SK-N-MC (cell line): ENCODE measurements around the gene OR1L8.

Experiments used
- DNase-seq: peaks from one replicate; pipeline ENCODE4 v3.0.0-alpha.2; 2011; ENCODE audit warnings: low read depth, low spot score
- H3K27ac ChIP-seq: fragments of 200-600 bp; sonication (generic); 2 replicates; pipeline ENCODE4 v1.5.1; 2016; ENCODE audit warnings: mixed run types
- H3K36me3 ChIP-seq: fragments of 200-600 bp; sonication (generic); 2 replicates; pipeline ENCODE4 v1.6.1; 2017; ENCODE audit warnings: antibody characterized with exemption, low read length, mixed read lengths; ENCODE audit not compliant: insufficient read depth
- H3K4me3 ChIP-seq: fragments of 200-600 bp; sonication (generic); 2 replicates; pipeline ENCODE4 v1.5.1; 2016
- H3K9ac ChIP-seq: fragments of 200-600 bp; sonication (generic); 2 replicates; pipeline ENCODE4 v1.8.0; 2017; ENCODE audit warnings: mixed run types, mixed read lengths; ENCODE audit not compliant: insufficient read length
- H3K9me3 ChIP-seq: fragments of 200-600 bp; sonication (generic); 2 replicates; pipeline ENCODE4 v1.6.1; 2017; ENCODE audit warnings: low read depth, mild to moderate bottlenecking, antibody characterized with exemption, low read length, moderate library complexity, mixed read lengths
- EZH2 ChIP-seq: fragments of 200-600 bp; sonication (generic); IDR thresholded peaks from one replicate; pipeline ENCODE4 v1.6.1; 2017; ENCODE audit warnings: antibody characterized with exemption
- FOXP2 ChIP-seq: optimal IDR thresholded peaks from 2 replicates; pipeline ENCODE3; 2011; ENCODE audit warnings: mild to moderate bottlenecking, moderate library complexity; ENCODE audit not compliant: insufficient read depth; ENCODE audit errors: extremely low read length, control extremely low read depth
- POLR2AphosphoS5 ChIP-seq: IDR thresholded peaks from 2 replicates; pipeline ENCODE4 v1.6.1; 2012; ENCODE audit warnings: mild to moderate bottlenecking, low read depth, low read length, borderline replicate concordance

Gene OR1L8

GRCh38 chr9:122527193-122527592 lies 56.0 kb downstream of the OR1L8 start, which contains the start of gene OR1N1:
Gene OR1N1 (minus strand): TSS chr9:122527293. CDS start chr9:122527293, 0 bp downstream.
- Histone ChIP-seq H3K9me3 (no peaks in the 10 kb centered on the region), H3K9ac (no peak within 1 kb of the TSS), H3K27ac (no peak within 1 kb of the TSS), H3K4me3 (no peak within 1 kb of the TSS), H3K36me3 (no peaks in the 10 kb centered on the region)
- no peak for DNase-seq
- TF ChIP-seq EZH2 (no peak), POLR2AphosphoS5 (no peak), FOXP2 (no peak)

- Histone ChIP-seq H3K4me3 (no peak overlapping the region), H3K9me3 (no peaks in the 10 kb centered on the region)
Observed at GRCh38 chr9:122526602-122527001, 56.6 kb downstream of the OR1L8 start.

GRCh38 chr9:122519376-122519775 lies 63.8 kb downstream of the OR1L8 start:
- Histone ChIP-seq H3K36me3 (no peaks in the 10 kb centered on the region), H3K9me3 (no peaks in the 10 kb centered on the region), H3K9ac (no peak overlapping the region), H3K4me3 (no peak overlapping the region), H3K27ac (no peak overlapping the region)
- TF ChIP-seq FOXP2 (no peak), POLR2AphosphoS5 (no peak), EZH2 (no peak)
- DNase-seq: no peak

More at GRCh38 chr9:122526602-122527001, 56.6 kb downstream of the OR1L8 start:
- no peak for DNase-seq
- H3K36me3 ChIP-seq: no peaks in the 10 kb centered on the region
- H3K27ac ChIP-seq: no peak overlapping the region
- no peak overlapping the region for H3K9ac ChIP-seq
- TF ChIP-seq EZH2 (no peak), FOXP2 (no peak), POLR2AphosphoS5 (no peak)

GRCh38 chr9:122518841-122519240 lies 64.3 kb downstream of the OR1L8 start, which contains the start of gene OR1J4:
Gene OR1J4 (plus strand): TSS chr9:122519141. CDS start chr9:122519141, 0 bp downstream.
- Histone ChIP-seq H3K9ac (no peak within 1 kb of the TSS), H3K9me3 (no peaks in the 10 kb centered on the region), H3K27ac (no peak within 1 kb of the TSS), H3K4me3 (no peak within 1 kb of the TSS), H3K36me3 (no peaks in the 10 kb centered on the region)
- TF ChIP-seq POLR2AphosphoS5: no peak
- TF ChIP-seq EZH2: no peak
- TF ChIP-seq FOXP2: no peak
- no peak for DNase-seq

DNA sequence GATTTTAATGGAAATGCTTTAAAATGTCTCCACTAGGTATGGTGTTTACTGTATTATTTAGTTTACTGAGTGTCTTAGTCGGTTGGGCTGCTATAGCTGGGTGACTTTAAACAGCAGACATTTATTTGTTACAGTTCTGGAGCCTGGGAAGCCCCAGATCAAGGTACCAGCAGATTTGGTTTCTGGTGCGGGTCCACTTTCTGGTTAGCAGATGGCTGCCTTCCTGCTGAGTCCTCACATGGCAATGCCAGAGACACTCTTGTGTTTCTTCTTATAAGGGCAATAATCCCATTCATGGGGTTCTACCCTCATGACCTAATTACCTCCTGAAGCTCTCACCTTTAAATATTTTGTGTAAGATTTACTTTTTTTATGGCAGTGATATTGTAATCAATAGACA lies 65.0 kb downstream of the OR1L8 start:
- DNase-seq: no peak
- TF ChIP-seq EZH2 (no peak), FOXP2 (no peak), POLR2AphosphoS5 (no peak)
- H3K27ac ChIP-seq: no peak overlapping the region
- H3K9ac ChIP-seq: no peak overlapping the region
- H3K36me3 ChIP-seq: no peaks in the 10 kb centered on the region
- no peaks in the 10 kb centered on the region for H3K9me3 ChIP-seq
- no peak overlapping the region for H3K4me3 ChIP-seq
